ENCODE data around the gene MUC12. TPM values are rescaled to one million over a fixed set of nuclear protein-coding genes. Genes with fewer than 3 reads are reported as not detected.
A peak's percentile ranks its signal among the peaks of the same experiment; 100 is the strongest.
"Not testable (repeated sequence)": the region's sequence is repeated elsewhere in the genome, so short reads cannot be mapped to it uniquely, and the experiment has no call there.

Gene MUC12
- total RNA-seq, 2 experiments from 2014 or later = 0.50 TPM; not detected in 1

GRCh38 chr7:101017064-101017777 lies 47.9 kb downstream of the MUC12 start:
- peaks cover 5% of the 10 kb centered on the region for H3K27me3 Mint-ChIP-seq
- peak overlapping the region; percentile 93 for H3K27ac Mint-ChIP-seq
- DNase-seq = peak; percentile 85
- peaks cover 22% of the 10 kb centered on the region for H3K4me1 Mint-ChIP-seq
- ChIA-PET POLR2A (interaction anchor here (1.5 to 3.1 kb wide), 4 partner anchors 12 to 142 kb away, joined by 4 to 17 read pairs (median 6); partner anchors contain the start of genes SRRT, TRIM56 and UFSP1), CTCF (interaction anchor here (0.6 to 1.0 kb wide), 2 partner anchors 62 to 311 kb away, joined by 3 read pairs; partner anchors contain the start of gene POP7)
- H3K4me3 Mint-ChIP-seq = peak overlapping the region; percentile 91
- H3K36me3 Mint-ChIP-seq (ENCODE audit: low read depth) = peaks cover 2% of the 10 kb centered on the region
- H3K9me3 Mint-ChIP-seq = no peaks in the 10 kb centered on the region

GRCh38 chr7:101018271-101019167 lies 49.2 kb downstream of the MUC12 start:
- ChIA-PET POLR2A (interaction anchor here (0.9 to 2.3 kb wide), 2 partner anchors 67 to 143 kb away, joined by 3 to 7 read pairs; partner anchors contain the start of genes SRRT and TRIM56), CTCF (interaction anchor here (1.2 kb wide), 1 partner anchor 125 kb away, joined by 3 read pairs; no protein-coding TSS in a partner anchor)
- Mint-ChIP-seq H3K9me3 (no peaks in the 10 kb centered on the region), H3K4me1 (peaks cover 22% of the 10 kb centered on the region), H3K36me3 (ENCODE audit: low read depth) (peaks cover 2% of the 10 kb centered on the region), H3K4me3 (no peak overlapping the region), H3K27me3 (peaks cover 5% of the 10 kb centered on the region), H3K27ac (peak overlapping the region; percentile 61)
- DNase-seq = no peak

GRCh38 chr7:101020444-101020843 lies 51.1 kb downstream of the MUC12 start:
- Mint-ChIP-seq H3K27ac (no peak overlapping the region), H3K9me3 (no peaks in the 10 kb centered on the region), H3K4me3 (no peak overlapping the region), H3K36me3 (ENCODE audit: low read depth) (no peaks in the 10 kb centered on the region), H3K27me3 (peaks cover 5% of the 10 kb centered on the region), H3K4me1 (peaks cover 22% of the 10 kb centered on the region)
- no peak for DNase-seq
- ChIA-PET CTCF (no interaction called here), POLR2A (interaction anchor here (0.7 kb wide), 1 partner anchor 167 kb away, joined by 3 read pairs; no protein-coding TSS in a partner anchor)

GRCh38 chr7:101021703-101022102 lies 52.3 kb downstream of the MUC12 start:
- CTCF ChIA-PET = no interaction called here
- no peaks in the 10 kb centered on the region for H3K9me3 Mint-ChIP-seq

GRCh38 chr7:101023839-101024238 lies 54.5 kb downstream of the MUC12 start:
- Mint-ChIP-seq H3K27me3 (peaks cover 5% of the 10 kb centered on the region), H3K4me3 (no peak overlapping the region), H3K4me1 (peaks cover 2% of the 10 kb centered on the region), H3K27ac (no peak overlapping the region), H3K36me3 (ENCODE audit: low read depth) (no peaks in the 10 kb centered on the region), H3K9me3 (no peaks in the 10 kb centered on the region)
- ChIA-PET POLR2A (no interaction called here), CTCF (no interaction called here)
- DNase-seq = no peak

More at GRCh38 chr7:101021703-101022102, 52.3 kb downstream of the MUC12 start:
- no peak overlapping the region for H3K27ac Mint-ChIP-seq
- POLR2A ChIA-PET = no interaction called here
- no peaks in the 10 kb centered on the region for H3K36me3 Mint-ChIP-seq (ENCODE audit: low read depth)
- DNase-seq = no peak
- H3K4me1 Mint-ChIP-seq = peaks cover 14% of the 10 kb centered on the region
- no peak overlapping the region for H3K4me3 Mint-ChIP-seq
- H3K27me3 Mint-ChIP-seq = peaks cover 5% of the 10 kb centered on the region

GRCh38 chr7:101031082-101031481 lies 61.7 kb downstream of the MUC12 start:
- Mint-ChIP-seq H3K36me3 (ENCODE audit: low read depth) (no peaks in the 10 kb centered on the region), H3K4me1 (no peaks in the 10 kb centered on the region), H3K27ac (no peak overlapping the region), H3K4me3 (no peak overlapping the region), H3K9me3 (no peaks in the 10 kb centered on the region), H3K27me3 (peaks cover 7% of the 10 kb centered on the region)
- POLR2A ChIA-PET = no interaction called here
- CTCF ChIA-PET = no interaction called here
- no peak for DNase-seq

GRCh38 chr7:101035941-101036340 lies 66.6 kb downstream of the MUC12 start:
- Mint-ChIP-seq H3K27me3 (peaks cover 5% of the 10 kb centered on the region), H3K4me3 (no peak overlapping the region), H3K36me3 (ENCODE audit: low read depth) (no peaks in the 10 kb centered on the region), H3K9me3 (no peaks in the 10 kb centered on the region), H3K27ac (no peak overlapping the region), H3K4me1 (no peaks in the 10 kb centered on the region)
- no peak for DNase-seq
- ChIA-PET CTCF (no interaction called here), POLR2A (no interaction called here)

GRCh38 chr7:101041283-101041682 lies 71.9 kb downstream of the MUC12 start:
- H3K27ac Mint-ChIP-seq; H3K4me1 Mint-ChIP-seq; H3K4me3 Mint-ChIP-seq; POLR2A ChIA-PET; H3K27me3 Mint-ChIP-seq; H3K9me3 Mint-ChIP-seq; DNase-seq; H3K36me3 Mint-ChIP-seq (ENCODE audit: low read depth); CTCF ChIA-PET: not testable (repeated sequence)

GRCh38 chr7:101058355-101058754 lies 89.0 kb downstream of the MUC12 start:
- ChIA-PET POLR2A (no interaction called here), CTCF (interaction anchor here (0.7 to 2.5 kb wide), 8 partner anchors 15 to 353 kb away, joined by 3 to 23 read pairs (median 6); partner anchors contain the start of genes POP7, TRIM56 and UFSP1)
- Mint-ChIP-seq H3K36me3 (ENCODE audit: low read depth) (no peaks in the 10 kb centered on the region), H3K4me3 (no peak overlapping the region), H3K27me3 (peaks cover 18% of the 10 kb centered on the region), H3K9me3 (no peaks in the 10 kb centered on the region), H3K27ac (no peak overlapping the region), H3K4me1 (no peaks in the 10 kb centered on the region)
- DNase-seq = peak; percentile 61

- no peak overlapping the region for H3K27ac Mint-ChIP-seq
- ChIA-PET CTCF (interaction anchor here (1.0 to 2.5 kb wide), 4 partner anchors 26 to 165 kb away, joined by 3 to 23 read pairs (median 7); partner anchors contain the start of gene TRIM56), POLR2A (no interaction called here)
- H3K36me3 Mint-ChIP-seq (ENCODE audit: low read depth) = no peaks in the 10 kb centered on the region
- H3K4me3 Mint-ChIP-seq = no peak overlapping the region
- no peaks in the 10 kb centered on the region for H3K4me1 Mint-ChIP-seq
- peaks cover 24% of the 10 kb centered on the region for H3K27me3 Mint-ChIP-seq
- DNase-seq = no peak
- no peaks in the 10 kb centered on the region for H3K9me3 Mint-ChIP-seq
These were observed 90.2 kb downstream of the MUC12 start for GRCh38 chr7:101059620-101059942.

GRCh38 chr7:101060992-101061391 lies 91.6 kb downstream of the MUC12 start:
- DNase-seq = no peak
- Mint-ChIP-seq H3K9me3 (no peaks in the 10 kb centered on the region), H3K4me1 (no peaks in the 10 kb centered on the region), H3K27me3 (peaks cover 27% of the 10 kb centered on the region), H3K27ac (no peak overlapping the region), H3K36me3 (ENCODE audit: low read depth) (no peaks in the 10 kb centered on the region), H3K4me3 (no peak overlapping the region)
- CTCF ChIA-PET = interaction anchor here (0.6 to 2.9 kb wide), 2 partner anchors 167 to 260 kb away, joined by 3 to 12 read pairs; partner anchors contain the start of gene ACHE
- POLR2A ChIA-PET = no interaction called here

GRCh38 chr7:101064176-101064550 lies 94.8 kb downstream of the MUC12 start:
- H3K36me3 Mint-ChIP-seq (ENCODE audit: low read depth); POLR2A ChIA-PET: not testable (repeated sequence)

GRCh38 chr7:101065162-101065561 lies 95.8 kb downstream of the MUC12 start:
- H3K4me3 Mint-ChIP-seq; POLR2A ChIA-PET; H3K27ac Mint-ChIP-seq; CTCF ChIA-PET; DNase-seq; H3K4me1 Mint-ChIP-seq; H3K36me3 Mint-ChIP-seq (ENCODE audit: low read depth); H3K9me3 Mint-ChIP-seq: not testable (repeated sequence)
- H3K27me3 Mint-ChIP-seq = peaks cover 24% of the 10 kb centered on the region

More at GRCh38 chr7:101064176-101064550, 94.8 kb downstream of the MUC12 start:
- H3K4me1 Mint-ChIP-seq, CTCF ChIA-PET, H3K9me3 Mint-ChIP-seq, H3K4me3 Mint-ChIP-seq, DNase-seq, H3K27ac Mint-ChIP-seq: not testable (repeated sequence)
- H3K27me3 Mint-ChIP-seq = peaks cover 28% of the 10 kb centered on the region

All from activated CD4-positive, alpha-beta memory T cell treated with anti-CD3 and anti-CD28 coated beads, Interleukin-2, amount 10 ng/mL, durations not matched to agents 7 days and 5 days (primary cell).